GM18507 (cell line): ENCODE results near the gene KCNE3.
"Not testable (repeated sequence)": the region's sequence is repeated elsewhere in the genome, so short reads cannot be mapped to it uniquely, and the experiment has no call there.

Experiments
- DNase-seq: peaks from one replicate; pipeline ENCODE4 v3.0.0; 2011; ENCODE audit warnings: low read depth; ENCODE audit not compliant: insufficient read length; ENCODE audit errors: extremely low spot score
- FAIRE-seq: peaks from 2 replicates; lab custom pipeline; 2011; peaks lifted over from hg19 to GRCh38; lab: Jason Lieb, UNC

The KCNE3 gene

DNA sequence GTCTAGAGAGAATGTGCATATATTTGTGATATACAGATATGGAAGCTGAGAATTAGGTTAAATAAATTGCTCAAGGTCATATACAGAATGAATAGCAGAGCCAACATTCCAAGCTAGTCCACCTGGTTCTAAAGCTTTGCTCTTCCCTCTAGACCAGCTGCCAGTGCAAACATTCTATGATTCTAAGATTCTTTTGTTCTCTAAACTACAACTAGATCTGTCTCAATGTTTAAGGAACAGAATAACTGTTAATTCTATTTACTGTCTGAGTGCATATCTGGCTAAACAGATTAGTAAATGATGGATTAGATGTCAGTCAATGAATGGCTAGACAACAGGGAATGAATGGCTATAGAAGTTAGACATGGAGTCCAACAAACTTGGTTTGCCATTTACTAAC, 19.6 kb downstream of the KCNE3 start:
- no peak for DNase-seq
- FAIRE-seq = no peak

DNA sequence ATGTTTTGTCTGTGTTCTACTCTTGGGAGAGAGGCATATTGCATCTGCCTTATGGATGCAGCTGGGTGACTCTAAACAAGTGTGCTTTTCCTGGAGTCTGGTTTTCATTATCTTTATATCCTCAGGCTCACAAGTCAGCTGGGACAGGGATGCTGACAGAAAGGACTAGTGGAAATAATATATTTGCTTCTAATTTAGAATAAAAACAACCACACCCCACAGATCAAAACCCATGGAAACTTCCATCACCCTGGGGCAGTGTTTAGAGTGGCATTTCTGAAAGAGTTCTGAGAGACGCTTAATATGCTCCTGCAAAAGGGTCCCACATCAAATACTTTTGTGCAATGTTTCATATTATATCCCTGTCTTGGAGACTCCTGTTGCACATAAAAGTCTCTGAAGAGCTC, 20.8 kb downstream of the KCNE3 start:
- DNase-seq (no peak), FAIRE-seq (no peak)

- DNase-seq = no peak
- no peak for FAIRE-seq
Measured at GRCh38 chr11:74444173-74444826, 23.0 kb downstream of the KCNE3 start.

DNA sequence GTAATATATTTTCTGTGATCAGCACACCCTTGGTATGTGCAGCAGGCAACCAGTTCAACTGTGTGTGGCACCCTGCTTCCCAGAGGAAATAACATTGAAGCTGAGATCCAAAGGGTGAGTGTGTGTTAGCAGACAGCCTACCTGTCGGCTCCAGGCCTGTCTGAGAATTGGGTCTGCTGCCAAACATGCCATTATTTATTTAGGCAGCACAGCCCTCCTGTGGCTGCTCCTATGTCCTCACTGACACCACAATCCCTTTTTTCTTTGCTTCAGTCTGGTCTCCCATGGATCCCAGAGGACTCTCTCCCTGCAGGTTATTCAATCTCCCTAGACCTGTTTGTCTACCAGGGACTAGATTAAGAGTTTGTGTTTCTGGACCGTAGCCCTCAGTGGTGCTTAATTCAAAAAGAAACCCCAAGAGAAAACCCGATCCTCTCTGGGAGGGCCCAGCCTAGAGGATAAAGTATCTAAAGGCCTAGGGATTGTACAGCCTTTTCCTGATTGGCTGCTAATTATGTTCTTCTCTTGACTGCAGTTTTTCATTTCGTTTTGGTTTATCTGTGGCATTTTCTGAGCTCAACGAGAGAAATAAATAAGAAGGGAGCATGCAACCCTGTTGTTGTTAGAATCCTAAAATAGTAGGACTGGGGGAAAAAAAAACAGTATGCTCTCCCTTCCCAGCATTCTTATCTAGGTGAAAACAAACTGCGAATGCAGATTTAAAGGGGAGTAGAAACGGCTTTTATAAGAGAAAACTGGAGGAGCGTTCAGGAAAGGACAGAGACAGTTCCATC, 24.1 kb downstream of the KCNE3 start:
- no peak for DNase-seq
- FAIRE-seq = no peak

DNA sequence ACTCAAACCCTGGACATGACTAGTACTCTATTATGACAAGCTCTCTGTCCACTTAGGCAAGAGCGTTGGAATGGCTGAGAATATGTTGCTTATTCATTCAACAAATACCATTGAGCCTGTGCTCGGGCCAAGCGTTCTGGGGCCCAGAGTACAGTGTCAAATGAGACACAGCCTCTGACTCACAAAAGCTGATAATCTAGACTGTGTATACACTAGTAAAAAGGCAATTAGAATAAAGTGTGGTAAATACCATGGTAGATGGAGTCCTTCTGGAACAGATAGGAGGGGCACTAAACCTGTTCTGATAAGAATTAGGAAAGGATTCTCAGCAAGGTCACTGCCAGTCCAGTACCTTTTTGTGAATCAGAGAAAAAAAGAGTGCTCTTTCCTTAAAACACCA, 24.7 kb downstream of the KCNE3 start:
- no peak for FAIRE-seq

DNA sequence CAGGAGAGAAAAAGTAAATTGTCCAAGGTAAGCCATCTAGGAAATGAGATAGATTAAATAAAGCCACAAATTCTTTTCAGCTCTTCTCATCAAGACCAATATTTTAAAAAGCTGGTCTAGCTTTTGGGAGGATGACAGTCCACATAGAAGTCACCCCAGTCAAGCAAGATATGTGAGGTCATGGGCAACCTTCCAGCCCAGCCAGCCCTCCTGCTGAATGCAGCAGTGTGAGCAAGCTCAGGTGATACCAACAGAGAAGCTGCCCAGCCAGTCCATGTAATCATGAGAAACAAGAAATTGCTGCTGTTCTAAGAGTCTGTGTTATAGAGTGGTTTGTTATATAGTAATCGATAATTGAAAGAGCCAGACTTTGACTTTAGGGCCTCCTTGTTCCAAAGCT, 28.7 kb downstream of the KCNE3 start:
- FAIRE-seq = no peak

More for the DNA sequence above, 24.7 kb downstream of the KCNE3 start:
- no peak for DNase-seq

GRCh38 chr11:74437441-74438042, 29.8 kb downstream of the KCNE3 start:
- DNase-seq = no peak
- FAIRE-seq = no peak

More for the DNA sequence above, 28.7 kb downstream of the KCNE3 start:
- DNase-seq = no peak

DNA sequence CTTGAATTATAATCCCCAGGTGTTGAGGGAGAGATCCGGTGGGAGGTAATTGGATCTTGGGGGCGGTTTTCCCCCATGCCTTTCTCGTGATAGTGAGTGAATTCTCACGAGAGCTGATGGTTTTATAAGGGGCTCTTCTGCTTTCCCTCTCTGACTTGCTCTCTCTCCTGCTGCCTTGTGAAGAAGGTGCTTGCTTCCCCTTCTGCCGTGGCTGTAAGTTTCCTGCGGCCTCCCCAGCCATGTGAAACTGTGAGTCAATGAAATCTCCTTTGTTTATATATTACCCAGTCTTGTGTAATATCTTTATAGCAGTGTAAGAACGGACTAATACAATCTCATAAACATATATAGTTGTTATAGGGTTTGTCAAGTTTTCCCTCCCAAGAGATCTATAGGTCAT, 32.8 kb downstream of the KCNE3 start:
- DNase-seq (no peak), FAIRE-seq (no peak)

- FAIRE-seq = no peak
Measured at GRCh38 chr11:74429205-74429604, 38.1 kb downstream of the KCNE3 start.

GRCh38 chr11:74427384-74427886, 39.9 kb downstream of the KCNE3 start:
- no peak for DNase-seq
- FAIRE-seq = no peak

More at GRCh38 chr11:74429205-74429604, 38.1 kb downstream of the KCNE3 start:
- DNase-seq = no peak

DNA sequence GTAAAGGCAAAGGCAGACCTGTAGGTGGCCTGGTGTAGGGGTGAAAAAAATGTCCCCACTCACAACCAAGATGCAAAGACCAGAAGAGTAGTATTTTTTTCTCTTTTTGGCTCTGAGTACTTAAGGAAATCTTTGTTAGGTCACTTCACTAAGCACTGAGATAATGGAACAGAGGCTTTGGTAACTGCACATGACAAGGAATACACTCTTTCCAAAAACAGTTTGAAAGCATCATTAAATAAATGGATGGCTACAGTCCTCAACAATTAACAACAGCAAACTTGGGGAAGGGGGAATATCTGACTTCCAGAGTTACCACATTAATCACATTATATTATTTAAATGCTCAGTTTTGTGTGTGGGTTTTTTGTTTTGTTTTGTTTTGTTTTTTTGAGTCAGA, 42.2 kb downstream of the KCNE3 start:
- DNase-seq = no peak
- no peak for FAIRE-seq

- FAIRE-seq (no peak), DNase-seq (no peak)
Measured at GRCh38 chr11:74418509-74418895, 48.8 kb downstream of the KCNE3 start.

GRCh38 chr11:74417860-74418508, 49.4 kb downstream of the KCNE3 start:
- FAIRE-seq (no peak), DNase-seq (no peak)

- DNase-seq = no peak
- FAIRE-seq = no peak
Measured at GRCh38 chr11:74417379-74417804, 50.0 kb downstream of the KCNE3 start.

- not testable (repeated sequence) for FAIRE-seq, DNase-seq
Measured at GRCh38 chr11:74416974-74417373, 50.4 kb downstream of the KCNE3 start.

GRCh38 chr11:74412733-74413359, 54.5 kb downstream of the KCNE3 start:
- no peak for FAIRE-seq
- DNase-seq = no peak

DNA sequence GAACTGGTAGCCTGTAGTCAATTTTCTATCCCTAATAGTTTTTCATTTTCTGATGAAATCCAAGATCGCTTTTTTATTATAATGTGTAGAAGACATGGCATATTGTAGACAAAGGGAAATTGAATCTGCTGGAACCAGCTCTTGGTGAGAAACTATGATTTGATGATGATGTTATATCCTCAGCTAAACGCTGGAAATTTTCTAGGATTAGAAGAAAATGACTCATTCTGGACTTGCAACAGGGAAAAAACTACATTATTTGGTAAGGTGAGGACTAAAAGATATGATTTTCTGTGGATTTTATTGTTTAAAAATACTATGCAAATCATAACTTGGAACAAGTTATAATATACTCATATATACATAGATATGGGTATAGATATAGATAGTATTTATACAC, 55.0 kb downstream of the KCNE3 start:
- no peak for DNase-seq
- FAIRE-seq = no peak

- FAIRE-seq (no peak), DNase-seq (no peak)
Measured at GRCh38 chr11:74409633-74410032, 57.7 kb downstream of the KCNE3 start.
